Inferior parietal cortex (tissue), 1 donor: Measurements from ENCODE around the gene PARD3.
"Not testable (repeated sequence)": the region's sequence is repeated elsewhere in the genome, so short reads cannot be mapped to it uniquely, and the experiment has no call there.

Experiments used
- DNase-seq: peaks from one replicate; pipeline ENCODE4 v3.0.0-alpha.2; 2016; ENCODE audit errors: extremely low spot score

The PARD3 gene

DNA sequence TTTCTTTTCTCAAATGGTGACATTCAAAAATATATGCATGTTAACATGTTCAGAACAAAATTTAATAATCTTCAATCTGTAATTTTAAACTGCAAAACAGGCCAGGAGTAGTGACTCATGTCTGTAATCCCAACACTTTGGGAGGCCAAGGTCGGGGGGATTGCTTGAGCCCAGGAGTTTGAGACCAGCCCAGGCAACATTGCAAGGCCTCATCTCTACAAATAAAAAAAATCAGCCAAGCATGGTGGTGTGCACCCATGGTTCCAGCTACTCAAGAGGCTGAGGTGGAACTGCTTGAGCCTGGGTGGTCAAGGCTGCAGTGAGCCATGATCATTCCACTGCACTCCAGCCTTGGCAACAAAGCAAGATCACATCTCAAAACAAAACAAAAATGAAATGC lies 394.3 kb downstream of the PARD3 start:
- no peak for DNase-seq

DNA sequence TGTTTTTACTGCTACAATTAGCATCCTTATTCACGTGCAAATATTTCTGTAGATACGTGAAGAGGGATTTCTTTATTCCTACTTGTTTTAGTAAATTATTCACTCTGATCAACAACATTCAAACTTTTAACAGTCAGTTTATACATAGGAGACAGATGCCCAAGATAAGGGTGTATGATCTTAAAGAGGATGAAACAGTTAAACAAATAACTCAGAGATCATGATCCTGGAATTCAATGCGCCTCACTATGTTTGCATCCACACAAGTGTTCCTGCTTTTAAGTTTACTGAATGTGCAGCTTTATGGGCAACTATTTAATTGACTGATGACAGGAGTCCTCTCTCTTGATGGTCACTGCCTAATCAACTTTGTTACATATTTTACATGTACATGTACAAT lies 394.8 kb downstream of the PARD3 start:
- no peak for DNase-seq

DNA sequence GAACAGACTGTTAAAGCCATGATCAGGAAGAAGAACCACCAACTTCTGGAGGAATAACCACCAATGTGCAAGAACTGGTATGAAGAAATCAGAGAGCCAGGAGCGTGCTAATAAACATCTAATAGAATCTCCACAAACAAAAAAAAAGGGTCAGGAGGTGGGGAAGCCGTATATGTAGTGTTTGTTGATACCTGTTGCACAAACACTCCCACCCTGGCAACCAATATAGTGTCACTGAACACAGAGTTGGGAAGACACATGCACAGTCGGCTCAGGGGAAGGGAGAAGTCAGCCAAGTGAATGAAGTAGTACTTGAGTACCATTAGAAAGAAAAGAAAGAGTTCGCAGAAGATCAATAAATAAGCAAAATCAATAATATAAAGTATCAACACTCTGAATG lies 400.1 kb downstream of the PARD3 start:
- no peak for DNase-seq

DNA sequence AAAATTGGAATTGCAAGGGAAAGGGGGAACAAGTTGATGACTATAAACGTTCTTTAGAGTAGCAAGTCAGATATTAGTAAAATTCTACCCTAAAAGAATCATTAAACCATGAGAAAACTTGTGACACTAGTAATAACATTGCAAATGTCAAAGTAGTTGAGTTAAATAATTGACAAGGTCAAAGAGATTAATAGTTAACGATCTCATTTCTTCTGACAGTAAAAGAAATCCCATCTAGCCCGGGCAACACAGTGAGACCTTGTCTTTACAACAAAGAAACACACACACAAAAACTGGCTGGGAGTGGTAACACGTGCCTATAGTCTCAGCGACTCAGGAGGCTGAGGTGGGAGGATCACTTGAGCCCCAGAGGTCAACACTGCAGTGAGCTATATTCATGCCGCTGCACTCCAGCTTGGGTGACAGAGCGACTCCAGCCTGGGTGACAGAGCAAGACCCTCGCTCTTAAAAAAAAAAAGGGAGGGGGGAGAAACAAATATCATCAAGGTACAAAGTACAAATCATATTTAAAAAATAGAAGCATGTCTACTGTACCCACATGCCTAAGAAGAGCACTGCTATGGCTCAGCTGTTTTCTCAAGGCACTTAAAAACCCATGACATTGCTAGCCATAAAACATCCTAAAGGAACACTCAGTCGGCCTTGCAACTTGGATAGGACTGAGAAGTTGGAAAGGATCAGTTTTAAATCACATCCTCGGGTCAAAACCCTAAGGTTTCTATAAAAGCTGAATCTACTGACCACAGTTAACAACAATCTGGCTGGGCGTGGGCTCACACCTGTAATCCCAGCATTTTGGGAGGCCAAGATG lies 401.1 kb downstream of the PARD3 start:
- DNase-seq: no peak

DNA sequence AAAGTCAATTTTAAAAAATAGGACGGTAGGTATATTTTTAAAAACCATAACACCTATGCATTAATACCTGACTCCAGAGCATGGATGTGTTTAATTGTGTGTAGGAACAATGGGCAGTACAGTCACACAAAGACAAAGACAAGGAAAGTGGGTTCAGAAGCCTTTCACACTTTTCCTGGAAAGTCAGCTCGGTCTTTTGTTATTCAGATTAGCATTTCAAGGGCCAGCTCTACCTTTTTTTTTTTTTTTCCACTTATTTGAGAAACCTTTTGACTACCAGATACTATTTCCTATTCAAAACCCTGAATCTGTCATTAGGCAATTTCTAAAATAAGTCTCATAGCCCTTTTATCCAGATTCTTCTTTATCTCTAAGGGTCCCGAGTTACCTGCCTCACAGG lies 401.9 kb downstream of the PARD3 start:
- DNase-seq: no peak

DNA sequence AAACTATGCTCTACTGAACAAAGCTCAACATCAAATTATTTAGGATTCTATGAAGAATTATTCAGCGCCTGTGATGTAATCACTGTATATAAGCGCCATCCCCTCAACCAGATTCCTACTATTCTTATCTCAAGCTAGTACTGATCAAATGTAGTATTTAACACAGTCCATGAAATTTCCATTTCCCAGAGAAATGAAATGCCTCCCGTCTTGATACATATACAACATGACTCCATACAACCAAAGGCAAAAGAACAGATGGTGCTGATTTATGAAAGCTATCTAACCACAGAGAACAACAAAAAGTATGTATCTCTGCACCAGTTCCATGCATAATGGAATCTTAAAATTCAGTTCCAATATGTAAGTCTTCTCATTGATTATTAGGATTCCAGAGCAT lies 406.1 kb downstream of the PARD3 start:
- DNase-seq: no peak

DNA sequence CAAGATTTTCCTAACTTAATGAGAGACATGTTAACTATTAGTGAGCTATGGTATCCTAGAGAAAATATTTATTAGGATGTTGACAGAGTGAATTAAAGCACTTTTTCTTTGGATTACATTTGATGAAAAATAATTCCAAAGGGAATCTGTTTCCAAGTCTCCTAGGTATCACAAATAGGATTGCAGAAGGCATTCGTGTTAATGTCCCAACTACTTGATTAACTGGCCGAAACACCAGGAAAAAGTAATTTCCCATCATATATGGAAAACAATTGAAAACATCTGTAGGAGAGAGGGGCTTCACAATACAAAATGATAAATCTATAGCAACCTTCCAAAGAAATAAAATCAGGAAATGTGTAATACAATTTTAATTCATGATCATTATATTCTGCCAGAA lies 406.7 kb downstream of the PARD3 start:
- DNase-seq: no peak

DNA sequence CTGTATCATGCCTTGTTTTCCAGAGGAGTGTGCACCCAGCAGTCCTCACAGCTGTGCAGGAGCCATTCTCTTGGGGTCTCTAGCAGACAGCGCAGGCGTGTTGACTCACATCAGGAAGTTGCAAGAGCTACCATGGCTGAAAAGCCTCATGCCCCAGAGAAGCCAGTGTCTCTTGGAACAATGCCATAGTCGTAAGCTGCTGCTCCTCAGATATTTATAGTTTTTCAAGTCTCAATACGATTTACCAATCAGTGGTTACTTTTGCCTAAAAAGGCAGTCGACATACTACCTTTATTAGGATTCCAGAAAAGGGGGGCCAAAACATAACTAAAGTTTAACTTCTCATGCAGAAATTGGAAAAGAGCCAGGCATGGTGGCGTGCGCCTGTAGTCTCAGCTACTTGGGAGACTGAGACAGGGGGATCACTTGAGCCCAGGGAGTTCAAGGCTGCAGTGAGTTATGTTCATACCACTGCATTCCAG lies 407.7 kb downstream of the PARD3 start:
- no peak for DNase-seq

DNA sequence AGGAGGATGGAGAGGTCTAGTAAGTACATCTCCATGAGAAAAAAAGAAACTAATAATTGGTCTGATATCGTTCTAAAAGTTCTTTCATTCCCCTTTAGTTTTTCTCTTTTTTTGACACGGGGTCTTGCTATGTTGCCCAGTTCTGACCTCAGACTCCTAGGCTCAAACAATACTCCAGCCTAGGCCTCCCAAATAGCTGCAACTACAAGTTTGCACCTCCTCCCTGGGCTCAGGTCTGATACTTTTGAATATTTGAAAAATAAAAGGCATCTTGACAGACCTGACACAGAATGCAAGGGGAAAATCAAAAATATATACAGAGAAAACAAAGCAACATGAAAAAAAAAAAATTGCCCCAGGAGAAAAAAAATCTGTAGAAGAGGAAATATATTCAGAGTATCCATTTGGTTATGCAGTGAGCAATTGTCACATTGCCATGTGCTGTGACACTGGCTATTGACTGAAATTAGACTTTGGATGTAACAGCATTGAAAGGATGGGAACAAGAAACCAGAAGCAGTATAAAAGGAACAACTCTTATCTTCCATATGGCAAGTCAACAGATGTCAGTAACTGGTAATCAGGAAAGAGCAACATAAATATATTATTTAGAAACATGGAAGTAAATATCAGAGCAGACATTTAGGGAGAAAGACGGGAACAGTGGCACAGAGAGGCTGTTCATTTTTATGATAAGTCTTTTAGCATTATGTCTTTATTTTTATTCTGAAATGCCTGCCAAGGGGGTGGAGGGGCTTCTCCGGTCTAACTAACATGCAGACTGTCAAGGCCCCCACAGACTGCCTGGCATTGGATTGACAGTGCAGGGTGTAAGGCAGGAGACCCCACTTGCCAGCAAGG lies 408.4 kb downstream of the PARD3 start:
- no peak for DNase-seq

DNA sequence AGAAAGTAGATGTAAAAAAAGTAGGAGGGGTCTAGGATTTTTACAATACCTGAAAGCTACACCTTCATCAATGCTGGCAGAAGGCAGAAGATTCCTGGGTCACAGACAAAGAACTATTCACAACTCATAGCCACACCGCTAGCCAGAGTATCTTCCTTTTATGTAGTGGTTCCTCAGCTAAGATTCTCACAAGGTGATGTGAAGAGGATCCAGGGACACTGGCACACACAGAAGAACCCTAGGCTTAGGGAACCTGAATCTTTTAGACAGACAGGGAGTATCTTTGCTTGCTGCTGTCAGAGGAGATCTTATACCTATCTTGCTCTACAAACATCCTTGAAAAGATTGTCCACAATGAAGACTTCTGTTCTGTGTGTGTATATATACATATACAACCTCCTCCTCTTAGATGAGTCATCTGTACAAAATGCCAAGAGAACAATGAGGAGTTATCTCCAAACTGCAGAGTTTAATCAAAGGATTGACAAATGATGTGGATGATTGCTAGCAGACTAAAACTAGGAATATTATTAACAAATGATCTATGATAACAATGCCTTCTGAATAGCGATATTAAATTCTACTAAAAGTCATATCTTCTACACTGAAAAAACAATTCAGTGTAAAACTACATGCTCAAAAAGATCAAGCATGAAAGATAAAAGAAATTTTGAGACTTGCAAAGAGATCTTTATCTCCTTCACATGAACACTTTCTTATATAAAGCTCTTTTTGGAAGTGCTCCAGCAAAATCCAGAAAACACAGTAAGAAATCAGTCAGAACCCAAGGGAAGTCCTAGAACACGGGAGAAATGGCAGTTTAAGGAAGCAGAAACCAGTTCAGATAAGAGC lies 409.3 kb downstream of the PARD3 start:
- no peak for DNase-seq

DNA sequence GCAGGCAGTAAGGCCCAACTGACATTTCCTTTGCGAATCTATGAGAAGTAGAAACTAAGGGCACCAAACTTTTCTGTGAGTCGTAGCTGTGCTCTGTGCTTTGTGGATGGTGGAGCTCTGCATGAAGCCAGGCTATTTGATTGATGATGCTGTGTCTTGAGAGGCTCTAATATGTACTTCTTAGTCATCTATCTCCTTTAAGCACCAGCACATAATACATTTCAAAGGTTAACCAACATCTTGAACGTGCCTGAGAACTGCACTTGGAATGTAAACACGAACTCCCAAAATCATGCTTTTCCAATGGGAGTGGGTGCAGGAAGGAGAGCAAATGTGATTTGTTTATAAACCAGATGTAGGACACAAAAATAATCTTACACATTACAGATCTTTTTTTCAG lies 411.6 kb downstream of the PARD3 start:
- no peak for DNase-seq

DNA sequence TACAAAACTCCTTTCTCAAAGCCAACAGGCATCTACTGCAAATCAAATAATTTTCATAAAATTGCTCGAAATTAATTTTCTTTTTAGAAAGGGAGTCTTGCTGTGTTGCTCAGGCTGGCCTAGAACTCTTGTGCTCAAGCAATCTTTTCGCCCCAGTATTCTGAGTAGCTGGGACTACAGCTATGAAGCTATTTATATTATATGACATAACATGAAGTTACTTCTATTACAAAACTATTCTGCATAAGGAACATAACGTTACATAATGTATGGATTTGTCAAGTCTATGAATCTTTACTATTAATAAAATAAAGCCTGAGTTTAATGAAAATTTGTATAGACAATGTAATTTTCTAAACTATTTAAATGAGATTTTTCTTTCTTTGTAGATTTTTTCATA lies 415.0 kb downstream of the PARD3 start:
- DNase-seq: no peak

DNA sequence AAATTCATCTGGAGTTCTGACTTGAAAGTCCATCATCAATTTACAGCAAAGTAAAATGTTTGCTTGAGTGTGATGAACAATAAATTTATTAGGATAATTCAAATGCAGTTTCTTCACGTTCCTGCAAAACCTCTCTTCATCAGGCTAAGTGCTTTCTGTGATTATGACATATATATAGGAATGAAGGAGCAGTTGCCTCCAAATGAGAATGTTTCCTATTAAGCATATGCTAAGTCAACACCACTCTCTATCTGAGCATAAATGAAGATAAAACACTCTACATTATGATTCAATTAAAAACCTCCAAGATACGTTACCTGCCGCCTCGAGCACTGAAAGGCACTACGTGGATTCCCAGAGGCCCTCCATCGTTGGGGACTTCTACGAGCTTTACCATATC lies 416.1 kb downstream of the PARD3 start:
- no peak for DNase-seq

DNA sequence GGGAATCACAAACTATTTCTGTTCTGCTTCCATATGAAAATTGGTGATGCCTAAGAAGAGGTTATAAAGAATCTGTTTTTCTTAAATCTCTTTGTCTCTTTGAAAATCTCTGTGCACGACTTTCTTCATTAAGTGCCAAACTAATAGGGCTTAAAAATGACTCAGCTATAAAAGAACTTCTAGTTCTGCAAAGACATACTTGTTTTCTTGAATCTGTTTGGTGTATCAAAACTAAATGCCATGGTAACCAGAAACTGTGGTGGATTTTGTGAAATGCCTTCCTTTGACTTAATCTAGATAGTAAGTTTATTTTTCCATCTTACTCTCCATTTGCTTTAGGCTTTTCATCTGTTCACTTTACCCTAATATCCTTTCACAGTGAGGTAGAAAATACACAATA lies 417.8 kb downstream of the PARD3 start:
- DNase-seq: no peak

DNA sequence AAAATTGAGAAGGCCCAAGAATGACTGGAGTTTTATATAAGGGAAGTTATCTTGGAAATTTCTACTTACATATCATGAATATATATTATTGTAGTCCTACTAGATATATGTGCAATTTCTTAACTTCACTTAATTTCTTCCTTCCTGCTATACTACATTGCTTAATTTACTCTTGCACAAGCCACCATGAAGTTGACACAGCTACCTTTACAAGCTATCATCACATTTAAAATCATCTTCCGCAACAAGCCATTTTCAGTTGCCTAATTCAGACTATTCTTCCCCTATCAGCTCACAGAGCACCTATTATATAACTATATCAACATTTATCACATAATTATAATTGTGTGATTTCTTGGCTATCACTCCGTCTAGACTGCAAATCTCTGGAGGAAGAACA lies 418.4 kb downstream of the PARD3 start:
- DNase-seq: no peak

DNA sequence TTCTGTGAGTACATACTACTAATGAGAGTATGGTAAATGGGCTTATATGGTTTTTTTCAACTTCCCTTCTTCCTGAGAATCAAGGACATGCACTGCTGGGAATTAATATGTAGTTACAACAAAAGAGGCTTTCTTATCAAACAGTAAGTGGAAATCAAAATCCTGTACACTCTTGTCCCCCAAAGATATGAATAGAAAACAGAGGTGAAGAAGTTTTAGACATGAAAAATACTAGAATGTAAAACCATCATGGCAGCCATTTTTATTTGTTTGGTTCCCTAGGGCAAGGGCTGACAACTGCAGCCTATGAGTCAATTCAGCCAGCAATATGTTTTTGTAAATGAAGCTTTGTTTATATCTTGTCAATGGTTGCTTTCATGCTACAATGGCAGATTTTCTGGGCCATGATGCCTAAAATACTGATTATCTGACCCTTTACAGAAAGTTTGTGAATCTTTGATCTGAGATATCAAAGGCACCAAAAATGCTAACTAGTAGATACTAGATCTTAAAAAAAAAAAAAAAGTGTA lies 422.4 kb downstream of the PARD3 start:
- no peak for DNase-seq

DNA sequence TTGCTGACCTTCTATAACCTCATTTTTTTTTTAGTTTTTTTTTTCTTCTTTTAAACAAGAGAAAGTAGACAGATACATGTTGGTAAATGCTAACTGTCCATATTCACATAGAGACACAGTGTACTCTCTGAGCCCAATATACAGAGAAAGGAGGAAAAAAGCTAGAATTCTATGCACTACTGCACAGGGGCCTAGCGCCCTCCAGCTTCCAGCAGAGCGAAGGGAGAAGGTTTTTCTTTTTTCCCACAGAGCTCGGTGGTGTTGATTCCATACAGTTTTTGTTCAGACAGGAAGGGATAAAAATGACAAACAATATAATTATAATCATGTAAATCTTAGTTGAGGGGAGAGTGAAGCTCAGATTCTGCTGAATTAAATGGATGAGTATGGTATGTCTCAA lies 423.9 kb downstream of the PARD3 start:
- not testable (repeated sequence) for DNase-seq

DNA sequence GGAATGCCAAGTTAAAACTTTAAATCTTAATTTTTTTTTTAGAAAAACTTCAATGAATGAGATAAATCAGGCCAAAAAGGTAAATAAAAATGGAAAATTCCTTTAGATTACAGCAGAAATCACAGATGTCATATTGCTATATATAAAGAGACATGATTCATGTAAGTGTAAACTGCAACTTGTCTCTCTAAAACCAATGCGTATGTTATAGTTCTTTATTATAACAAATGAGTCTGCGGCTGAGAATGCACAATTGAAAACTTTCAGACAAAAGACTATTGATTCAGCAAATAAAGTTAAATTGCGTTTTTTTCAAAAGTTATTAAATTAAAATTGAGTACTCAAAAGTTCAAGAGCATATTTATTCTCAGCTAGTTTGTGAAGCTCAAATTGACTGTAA lies 425.3 kb downstream of the PARD3 start:
- DNase-seq: no peak

DNA sequence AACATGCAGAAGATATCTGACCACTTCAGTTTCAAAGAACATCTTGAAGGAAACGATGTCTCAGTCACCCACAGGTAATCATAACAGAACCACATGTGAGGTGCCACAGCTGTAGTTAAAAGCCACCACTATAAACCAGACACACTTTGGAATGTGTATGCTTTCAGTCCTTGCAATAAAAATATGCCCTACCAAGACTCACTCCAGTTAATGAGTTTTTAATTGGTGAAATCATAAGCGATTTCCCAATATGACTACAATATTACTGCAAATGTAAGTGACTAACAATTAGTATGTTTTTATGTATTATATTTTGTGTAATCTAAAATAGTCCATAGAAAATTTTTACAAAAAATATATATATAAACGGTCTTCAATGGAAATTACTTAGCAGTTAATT lies 428.2 kb downstream of the PARD3 start:
- DNase-seq: no peak

DNA sequence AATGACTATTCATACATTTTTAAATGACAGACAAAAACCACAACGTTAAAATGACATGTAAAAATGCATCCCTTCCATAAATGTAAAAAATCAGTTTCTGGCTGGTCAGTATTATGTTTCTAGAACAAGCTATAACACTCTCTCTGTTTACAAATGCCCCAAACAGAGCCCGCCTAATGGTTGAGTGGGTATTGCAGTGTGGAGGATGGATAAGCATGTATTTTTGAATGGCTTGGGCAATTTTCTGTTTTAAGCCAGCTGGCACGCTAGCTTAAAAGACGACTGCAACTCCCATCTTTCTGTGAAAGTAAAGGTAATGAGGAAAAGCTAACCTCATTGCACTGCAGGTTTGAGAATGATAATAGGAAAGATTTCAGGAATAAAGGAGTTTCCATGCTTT lies 430.7 kb downstream of the PARD3 start:
- DNase-seq: no peak

DNA sequence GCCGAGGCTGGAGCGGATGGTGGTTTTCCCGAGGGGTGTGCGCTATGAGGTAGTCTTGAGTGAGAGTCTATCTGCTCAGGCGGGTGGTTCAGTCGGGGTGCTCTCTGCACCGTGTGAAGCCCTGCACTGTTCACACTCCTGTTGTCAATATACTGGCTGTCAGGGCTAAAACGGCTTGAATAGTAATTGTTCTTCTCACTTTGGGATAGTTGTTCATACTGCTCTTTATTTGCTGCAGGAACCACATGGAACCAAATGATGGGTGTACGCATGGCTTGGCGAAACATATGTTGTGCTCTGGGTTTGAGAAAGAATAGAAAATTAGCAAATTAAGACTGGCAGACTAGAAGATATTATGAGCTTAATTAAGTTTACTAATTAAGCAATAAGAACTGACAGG lies 432.5 kb downstream of the PARD3 start:
- DNase-seq: no peak

DNA sequence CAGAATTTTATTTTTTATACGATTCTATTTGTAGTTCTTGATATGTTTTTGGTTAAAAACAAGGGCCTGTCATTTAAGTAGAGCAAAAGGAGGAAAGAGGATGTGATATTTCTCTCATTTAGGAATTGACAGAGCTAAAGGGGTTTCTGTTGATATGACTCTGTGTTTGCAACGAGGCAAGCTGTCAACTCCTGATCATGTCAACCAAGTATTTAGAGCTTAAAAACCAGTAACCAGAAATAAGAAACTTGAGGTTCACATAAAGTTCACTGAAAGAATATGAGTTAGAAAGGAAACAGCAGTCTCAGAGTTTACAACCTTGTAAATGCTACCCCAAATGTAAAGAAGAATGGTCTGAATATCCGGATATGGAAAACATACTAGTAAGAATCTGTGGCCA lies 434.2 kb downstream of the PARD3 start:
- no peak for DNase-seq
